ENCODE data around the gene KDM4C. TPM values are rescaled to one million over a fixed set of nuclear protein-coding genes. Genes with fewer than 3 reads are reported as not detected.
A peak's percentile ranks its signal among the peaks of the same experiment; 100 is the strongest.
"Not testable (repeated sequence)": the region's sequence is repeated elsewhere in the genome, so short reads cannot be mapped to it uniquely, and the experiment has no call there.

The KDM4C gene
- 76.8 TPM for total RNA-seq

GRCh38 chr9:6757456-6758247, at the start of gene KDM4C:
KDM4C (plus strand) TSS chr9:6757973; CDS start chr9:6792989, 35,016 bp downstream.
- peak; percentile 95 for DNase-seq (ENCODE audit: low spot score)

GRCh38 chr9:6708732-6709131, 49.0 kb upstream of the KDM4C start:
- no peak for DNase-seq (ENCODE audit: low spot score)

- no peak for DNase-seq (ENCODE audit: low spot score)
Observed at GRCh38 chr9:6711403-6711802, 46.4 kb upstream of the KDM4C start.

- DNase-seq (ENCODE audit: low spot score): no peak
Observed at GRCh38 chr9:6712041-6712440, 45.7 kb upstream of the KDM4C start.

GRCh38 chr9:6714176-6714575, 43.6 kb upstream of the KDM4C start:
- DNase-seq (ENCODE audit: low spot score): no peak

GRCh38 chr9:6715153-6715754, 42.5 kb upstream of the KDM4C start:
- DNase-seq (ENCODE audit: low spot score): not testable (repeated sequence)

- DNase-seq (ENCODE audit: low spot score): peak; percentile 71
Observed at GRCh38 chr9:6715755-6716643, 41.8 kb upstream of the KDM4C start.

- no peak for DNase-seq (ENCODE audit: low spot score)
Observed at GRCh38 chr9:6716766-6717165, 41.0 kb upstream of the KDM4C start.

GRCh38 chr9:6723881-6724420, 33.8 kb upstream of the KDM4C start:
- DNase-seq (ENCODE audit: low spot score): no peak

- DNase-seq (ENCODE audit: low spot score): no peak
Observed at GRCh38 chr9:6733257-6733656, 24.5 kb upstream of the KDM4C start.

GRCh38 chr9:6733831-6734230, 23.9 kb upstream of the KDM4C start:
- DNase-seq (ENCODE audit: low spot score): no peak

- DNase-seq (ENCODE audit: low spot score): no peak
Observed at GRCh38 chr9:6735422-6735821, 22.4 kb upstream of the KDM4C start.

- DNase-seq (ENCODE audit: low spot score): no peak
Observed at GRCh38 chr9:6739218-6739617, 18.6 kb upstream of the KDM4C start.

- not testable (repeated sequence) for DNase-seq (ENCODE audit: low spot score)
Observed at GRCh38 chr9:6748861-6749260, 8.9 kb upstream of the KDM4C start.

GRCh38 chr9:6754861-6755260, 2.9 kb upstream of the KDM4C start:
- not testable (repeated sequence) for DNase-seq (ENCODE audit: low spot score)

GRCh38 chr9:6757132-6757455, 679 bp upstream of the KDM4C start:
- no peak for DNase-seq (ENCODE audit: low spot score)

- no peak for DNase-seq (ENCODE audit: low spot score)
Observed at GRCh38 chr9:6758248-6758497, 400 bp downstream of the KDM4C start.

- DNase-seq (ENCODE audit: low spot score): peak; percentile 59
Observed at GRCh38 chr9:6758498-6759184, 868 bp downstream of the KDM4C start.

GRCh38 chr9:6759185-6759977, 1.6 kb downstream of the KDM4C start:
- DNase-seq (ENCODE audit: low spot score): no peak

- DNase-seq (ENCODE audit: low spot score): no peak
Observed at GRCh38 chr9:6761306-6761705, 3.5 kb downstream of the KDM4C start.

GRCh38 chr9:6763244-6763643, 5.5 kb downstream of the KDM4C start:
- no peak for DNase-seq (ENCODE audit: low spot score)

Measured in ureter (tissue), 1 donor.